Measurements from ENCODE around the gene TPRA1.
"Not testable (repeated sequence)": the region's sequence is repeated elsewhere in the genome, so short reads cannot be mapped to it uniquely, and the experiment has no call there.

The TPRA1 gene

DNA sequence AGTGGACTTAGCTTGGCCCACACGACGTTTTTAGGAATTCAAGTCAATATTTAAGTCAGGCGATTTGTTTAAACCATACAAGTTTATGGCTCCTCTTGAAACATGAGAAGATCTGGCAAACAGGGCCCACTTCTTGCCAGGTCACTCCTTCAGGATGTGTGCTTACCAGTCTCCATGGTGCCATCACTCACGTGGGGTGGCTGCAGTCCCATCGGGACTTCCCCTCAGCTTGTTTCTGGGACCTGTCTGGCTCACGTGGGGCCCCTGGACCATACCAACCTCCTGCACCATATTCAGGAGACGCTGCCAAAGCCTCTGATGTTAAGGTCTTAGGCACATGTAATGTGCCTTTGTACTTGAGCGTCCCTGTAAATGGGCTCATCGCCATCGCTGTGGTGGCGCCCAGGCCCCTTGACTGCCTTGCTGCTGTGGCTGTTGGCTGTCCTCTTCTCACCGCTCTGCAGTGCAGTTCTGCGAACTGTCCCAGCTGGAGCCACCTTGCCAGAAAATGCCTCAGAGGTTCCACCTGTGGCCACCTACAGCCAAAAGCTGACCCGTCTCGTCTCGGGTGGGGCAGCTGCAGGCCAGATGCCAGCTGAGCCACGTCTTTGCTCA lies 16.6 kb upstream of the TPRA1 start:
- Mint-ChIP-seq H3K27ac (no peak overlapping the region), H3K36me3 (peaks cover 32% of the 10 kb centered on the region), H3K9me3 (ENCODE audit: low read depth) (no peaks in the 10 kb centered on the region), H3K27me3 (no peaks in the 10 kb centered on the region), H3K4me3 (no peak overlapping the region), H3K4me1 (ENCODE audit: low read depth) (peaks cover 5% of the 10 kb centered on the region)

DNA sequence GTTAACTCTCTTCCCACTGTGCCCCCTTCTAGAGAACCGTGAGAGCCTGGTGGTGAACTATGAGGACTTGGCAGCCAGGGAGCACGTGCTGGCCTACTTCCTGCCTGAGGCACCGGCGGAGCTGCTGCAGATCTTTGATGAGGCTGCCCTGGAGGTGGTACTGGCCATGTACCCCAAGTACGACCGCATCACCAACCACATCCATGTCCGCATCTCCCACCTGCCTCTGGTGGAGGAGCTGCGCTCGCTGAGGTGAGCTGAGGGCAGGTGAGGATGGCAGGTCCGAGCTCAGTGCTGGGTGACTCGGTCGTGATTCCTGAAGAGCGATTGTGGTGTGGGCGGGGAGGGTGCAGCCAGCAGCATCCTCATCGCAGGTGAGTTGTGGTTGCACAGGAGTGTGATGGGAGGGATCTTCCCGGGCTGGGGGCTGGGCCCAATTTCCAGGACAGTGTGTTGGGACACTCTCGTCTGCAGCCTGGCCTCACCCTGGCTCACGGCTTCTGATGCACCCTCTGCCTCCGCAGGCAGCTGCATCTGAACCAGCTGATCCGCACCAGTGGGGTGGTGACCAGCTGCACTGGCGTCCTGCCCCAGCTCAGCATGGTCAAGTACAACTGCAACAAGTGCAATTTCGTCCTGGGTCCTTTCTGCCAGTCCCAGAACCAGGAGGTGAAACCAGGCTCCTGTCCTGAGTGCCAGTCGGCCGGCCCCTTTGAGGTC lies 15.7 kb upstream of the TPRA1 start:
- no peak overlapping the region for H3K27ac Mint-ChIP-seq
- no peaks in the 10 kb centered on the region for H3K27me3 Mint-ChIP-seq
- peaks cover 30% of the 10 kb centered on the region for H3K36me3 Mint-ChIP-seq
- H3K4me1 Mint-ChIP-seq (ENCODE audit: low read depth), result peaks cover 9% of the 10 kb centered on the region
- no peak overlapping the region for H3K4me3 Mint-ChIP-seq
- H3K9me3 Mint-ChIP-seq (ENCODE audit: low read depth), result no peaks in the 10 kb centered on the region

DNA sequence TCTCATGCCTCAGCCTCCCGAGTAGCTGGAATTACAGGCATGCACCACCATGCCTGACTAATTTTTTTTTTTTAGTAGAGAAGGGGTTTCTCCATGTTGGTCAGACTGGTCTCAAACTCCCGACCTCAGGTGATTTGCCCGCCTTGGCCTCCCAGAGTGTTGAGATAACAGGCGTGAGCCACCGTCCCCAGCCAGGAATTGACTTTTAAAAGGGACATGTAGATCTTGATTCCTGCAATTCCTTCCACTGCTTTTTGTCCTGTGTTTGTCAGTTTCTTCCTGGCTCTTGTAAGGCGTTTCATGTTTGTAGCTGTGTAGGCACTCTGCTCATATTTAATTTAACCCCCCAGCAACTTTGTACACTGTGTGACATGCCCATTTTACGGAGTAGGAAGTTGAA lies 15.0 kb upstream of the TPRA1 start:
- peaks cover 12% of the 10 kb centered on the region for H3K4me1 Mint-ChIP-seq (ENCODE audit: low read depth)
- H3K4me3 Mint-ChIP-seq; H3K9me3 Mint-ChIP-seq (ENCODE audit: low read depth); H3K27me3 Mint-ChIP-seq; H3K27ac Mint-ChIP-seq: not testable (repeated sequence)
- H3K36me3 Mint-ChIP-seq, result peaks cover 33% of the 10 kb centered on the region

DNA sequence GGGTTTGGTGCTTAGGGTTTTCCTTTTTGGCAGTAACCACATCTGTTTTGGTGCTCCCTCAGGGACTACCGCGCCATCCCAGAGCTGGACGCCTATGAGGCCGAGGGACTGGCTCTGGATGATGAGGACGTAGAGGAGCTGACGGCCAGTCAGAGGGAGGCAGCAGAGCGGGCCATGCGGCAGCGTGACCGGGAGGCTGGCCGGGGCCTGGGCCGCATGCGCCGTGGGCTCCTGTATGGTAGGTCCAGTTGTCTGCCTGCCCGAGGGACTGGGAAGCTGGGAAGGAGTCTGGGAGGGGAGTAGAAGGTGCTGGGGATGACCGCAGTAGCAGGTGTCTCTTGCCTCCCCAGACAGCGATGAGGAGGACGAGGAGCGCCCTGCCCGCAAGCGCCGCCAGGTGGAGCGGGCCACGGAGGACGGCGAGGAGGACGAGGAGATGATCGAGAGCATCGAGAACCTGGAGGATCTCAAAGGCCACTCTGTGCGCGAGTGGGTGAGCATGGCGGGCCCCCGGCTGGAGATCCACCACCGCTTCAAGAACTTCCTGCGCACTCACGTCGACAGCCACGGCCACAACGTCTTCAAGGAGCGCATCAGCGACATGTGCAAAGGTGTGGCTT lies 14.1 kb upstream of the TPRA1 start:
- no peaks in the 10 kb centered on the region for H3K27me3 Mint-ChIP-seq
- no peak overlapping the region for H3K4me3 Mint-ChIP-seq
- no peak overlapping the region for H3K27ac Mint-ChIP-seq
- H3K9me3 Mint-ChIP-seq (ENCODE audit: low read depth), result no peaks in the 10 kb centered on the region
- peaks cover 28% of the 10 kb centered on the region for H3K36me3 Mint-ChIP-seq
- H3K4me1 Mint-ChIP-seq (ENCODE audit: low read depth), result peaks cover 12% of the 10 kb centered on the region

DNA sequence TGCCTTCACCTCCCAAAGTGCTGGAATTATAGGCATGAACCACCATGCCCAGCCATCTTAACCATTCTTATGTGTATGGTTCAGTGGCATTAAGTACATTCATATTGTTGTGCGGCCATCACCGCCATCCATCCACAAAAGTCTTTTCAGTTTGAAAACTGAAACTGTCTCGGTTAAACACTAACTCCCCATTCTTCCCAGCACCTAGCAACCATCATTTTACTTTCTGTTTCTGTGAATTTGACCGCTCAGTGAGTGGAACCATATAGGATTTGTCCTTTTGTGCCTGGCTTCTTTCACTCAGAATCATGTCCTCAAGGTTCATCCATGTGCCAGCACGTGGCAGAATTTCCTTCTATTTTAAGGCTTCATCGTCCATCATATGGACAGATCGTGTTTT lies 13.5 kb upstream of the TPRA1 start:
- no peaks in the 10 kb centered on the region for H3K9me3 Mint-ChIP-seq (ENCODE audit: low read depth)
- peaks cover 29% of the 10 kb centered on the region for H3K36me3 Mint-ChIP-seq
- H3K27ac Mint-ChIP-seq, result no peak overlapping the region
- H3K4me1 Mint-ChIP-seq (ENCODE audit: low read depth), result peaks cover 12% of the 10 kb centered on the region
- no peaks in the 10 kb centered on the region for H3K27me3 Mint-ChIP-seq
- no peak overlapping the region for H3K4me3 Mint-ChIP-seq

DNA sequence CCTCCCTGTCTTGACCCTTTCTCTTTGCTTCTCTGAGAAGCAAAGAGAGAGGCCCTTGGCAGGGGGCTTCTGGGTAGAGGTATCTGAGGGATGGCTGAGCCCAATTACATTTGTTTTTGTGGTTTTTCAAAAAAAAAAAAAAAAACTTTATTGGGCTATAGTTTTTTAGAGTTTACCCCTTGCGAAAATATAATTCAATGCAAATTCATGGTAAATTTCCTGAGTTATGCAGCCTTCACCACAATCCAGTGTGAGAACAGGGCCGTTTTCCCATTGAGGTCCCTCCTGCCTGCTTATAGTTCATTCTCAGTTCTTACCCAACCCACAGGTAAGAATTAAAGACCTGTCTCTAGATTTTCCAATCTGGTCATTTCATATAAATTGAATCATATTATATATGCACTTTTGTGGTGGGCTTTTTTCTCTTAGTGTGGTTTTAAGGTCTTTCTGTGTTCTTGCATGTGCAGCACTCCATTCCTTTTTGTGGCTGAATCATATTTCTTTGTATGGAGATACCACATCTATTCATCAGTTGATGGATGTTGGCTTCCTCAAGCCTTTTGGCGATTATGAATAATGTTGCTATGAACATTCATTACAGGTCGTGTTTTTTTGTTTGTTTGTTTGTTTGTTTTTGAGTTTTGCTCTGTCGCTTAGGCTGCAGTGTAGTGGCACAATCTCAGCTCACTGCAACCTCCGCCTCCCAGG lies 10.4 kb upstream of the TPRA1 start:
- Mint-ChIP-seq H3K27me3 (no peaks in the 10 kb centered on the region), H3K27ac (peak overlapping the region; percentile 11), H3K4me1 (ENCODE audit: low read depth) (peaks cover 24% of the 10 kb centered on the region), H3K9me3 (ENCODE audit: low read depth) (no peaks in the 10 kb centered on the region), H3K36me3 (peaks cover 15% of the 10 kb centered on the region), H3K4me3 (peak overlapping the region; percentile 63)

GRCh38 chr3:127598841-127599570 lies 8.5 kb upstream of the TPRA1 start:
- H3K27ac Mint-ChIP-seq, result peak overlapping the region; percentile 98

GRCh38 chr3:127597020-127597771 lies 6.7 kb upstream of the TPRA1 start:
- peak overlapping the region; percentile 98 for H3K27ac Mint-ChIP-seq
- H3K27me3 Mint-ChIP-seq, result no peaks in the 10 kb centered on the region
- H3K4me3 Mint-ChIP-seq, result peak overlapping the region; percentile 93
- peaks cover 24% of the 10 kb centered on the region for H3K4me1 Mint-ChIP-seq (ENCODE audit: low read depth)
- H3K36me3 Mint-ChIP-seq, result peaks cover 6% of the 10 kb centered on the region
- H3K9me3 Mint-ChIP-seq (ENCODE audit: low read depth), result no peaks in the 10 kb centered on the region

More at GRCh38 chr3:127598841-127599570, 8.5 kb upstream of the TPRA1 start:
- Mint-ChIP-seq H3K9me3 (ENCODE audit: low read depth) (no peaks in the 10 kb centered on the region), H3K36me3 (peaks cover 10% of the 10 kb centered on the region), H3K27me3 (no peaks in the 10 kb centered on the region), H3K4me1 (ENCODE audit: low read depth) (peaks cover 24% of the 10 kb centered on the region), H3K4me3 (peak overlapping the region; percentile 93)

DNA sequence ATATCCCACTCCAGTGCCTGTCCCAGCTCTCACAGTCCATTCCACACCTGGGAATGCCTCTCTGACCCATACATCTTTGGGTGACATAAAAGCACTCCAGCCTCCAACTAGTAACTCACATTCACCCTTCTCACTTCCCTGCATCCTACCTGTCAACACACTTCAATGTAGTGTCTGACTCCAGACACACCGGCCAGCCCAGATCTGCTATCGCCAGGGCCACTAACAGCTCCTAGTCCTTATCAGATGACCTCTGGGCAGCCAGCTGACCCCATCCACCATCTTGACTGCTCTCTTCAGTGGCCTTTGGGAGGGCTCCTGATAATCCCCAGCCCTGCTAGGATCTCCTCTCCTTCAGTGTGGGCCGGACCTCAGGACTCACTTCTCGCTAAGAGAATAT lies 4.8 kb upstream of the TPRA1 start:
- Mint-ChIP-seq H3K36me3 (peaks cover 3% of the 10 kb centered on the region), H3K27me3 (no peaks in the 10 kb centered on the region), H3K4me1 (ENCODE audit: low read depth) (peaks cover 28% of the 10 kb centered on the region), H3K9me3 (ENCODE audit: low read depth) (no peaks in the 10 kb centered on the region), H3K27ac (no peak overlapping the region), H3K4me3 (no peak overlapping the region)

- Mint-ChIP-seq H3K27me3 (no peaks in the 10 kb centered on the region), H3K4me3 (no peak overlapping the region), H3K27ac (no peak overlapping the region), H3K4me1 (ENCODE audit: low read depth) (peaks cover 34% of the 10 kb centered on the region), H3K9me3 (ENCODE audit: low read depth) (no peaks in the 10 kb centered on the region), H3K36me3 (no peaks in the 10 kb centered on the region)
Measured at GRCh38 chr3:127593178-127593577, 2.6 kb upstream of the TPRA1 start.

GRCh38 chr3:127590282-127590592 lies 296 bp downstream of the TPRA1 start:
- H3K27me3 Mint-ChIP-seq, result no peaks in the 10 kb centered on the region
- H3K27ac Mint-ChIP-seq, result peak overlapping the region; percentile 96
- peaks cover 2% of the 10 kb centered on the region for H3K36me3 Mint-ChIP-seq
- H3K4me3 Mint-ChIP-seq, result peak overlapping the region; percentile 88
- peaks cover 36% of the 10 kb centered on the region for H3K4me1 Mint-ChIP-seq (ENCODE audit: low read depth)
- H3K9me3 Mint-ChIP-seq (ENCODE audit: low read depth), result no peaks in the 10 kb centered on the region

DNA sequence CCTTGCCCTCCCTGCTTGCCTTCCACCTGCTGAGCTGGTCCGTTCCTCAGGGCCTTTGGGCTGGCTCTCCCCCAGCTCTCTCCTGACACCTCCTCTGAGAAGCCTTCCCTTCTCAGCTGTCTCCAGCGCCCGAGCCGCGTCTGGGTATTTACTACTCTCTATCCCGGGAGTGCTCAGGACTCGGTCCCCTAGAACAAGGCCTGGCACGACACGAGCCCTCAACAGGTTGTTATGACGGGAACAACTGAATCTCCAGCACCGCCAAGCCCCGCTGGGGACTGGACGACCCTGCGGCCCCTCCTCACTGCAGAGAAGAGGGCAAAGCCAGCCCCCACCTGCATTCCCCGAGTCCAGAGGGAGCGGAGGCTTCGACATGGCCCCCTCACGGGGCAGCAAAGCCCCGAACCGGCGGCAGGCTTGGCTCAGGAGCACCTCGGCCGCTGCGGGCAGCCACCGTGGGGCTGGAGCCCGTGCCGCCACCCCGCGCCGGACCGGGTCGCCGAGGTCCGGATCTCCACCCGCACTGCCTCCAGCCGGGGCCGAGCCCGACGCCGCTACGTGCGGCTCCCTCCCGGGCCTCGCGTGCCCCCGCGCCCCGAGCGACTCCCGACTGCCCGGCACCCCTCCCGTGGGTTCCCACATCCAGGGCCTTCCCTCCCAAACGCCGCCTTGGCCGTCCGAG lies 792 bp downstream of the TPRA1 start:
- peak overlapping the region; percentile 46 for H3K27ac Mint-ChIP-seq
- H3K4me1 Mint-ChIP-seq (ENCODE audit: low read depth), result peaks cover 38% of the 10 kb centered on the region
- H3K36me3 Mint-ChIP-seq, result peaks cover 2% of the 10 kb centered on the region
- H3K27me3 Mint-ChIP-seq, result no peaks in the 10 kb centered on the region
- peak overlapping the region; percentile 93 for H3K4me3 Mint-ChIP-seq
- no peaks in the 10 kb centered on the region for H3K9me3 Mint-ChIP-seq (ENCODE audit: low read depth)

GRCh38 chr3:127588806-127589577 lies 1.5 kb downstream of the TPRA1 start:
- Mint-ChIP-seq H3K27ac (peak overlapping the region; percentile 34), H3K4me3 (peak overlapping the region; percentile 93), H3K4me1 (ENCODE audit: low read depth) (peaks cover 41% of the 10 kb centered on the region), H3K36me3 (peaks cover 2% of the 10 kb centered on the region), H3K27me3 (no peaks in the 10 kb centered on the region), H3K9me3 (ENCODE audit: low read depth) (no peaks in the 10 kb centered on the region)
